ENCODE results near the gene CDK7. TPM values are rescaled to one million over a fixed set of nuclear protein-coding genes. Genes with fewer than 3 reads are reported as not detected.

Gene CDK7
- 68.4 and 86.3 TPM in 2 replicates for total RNA-seq

DNA sequence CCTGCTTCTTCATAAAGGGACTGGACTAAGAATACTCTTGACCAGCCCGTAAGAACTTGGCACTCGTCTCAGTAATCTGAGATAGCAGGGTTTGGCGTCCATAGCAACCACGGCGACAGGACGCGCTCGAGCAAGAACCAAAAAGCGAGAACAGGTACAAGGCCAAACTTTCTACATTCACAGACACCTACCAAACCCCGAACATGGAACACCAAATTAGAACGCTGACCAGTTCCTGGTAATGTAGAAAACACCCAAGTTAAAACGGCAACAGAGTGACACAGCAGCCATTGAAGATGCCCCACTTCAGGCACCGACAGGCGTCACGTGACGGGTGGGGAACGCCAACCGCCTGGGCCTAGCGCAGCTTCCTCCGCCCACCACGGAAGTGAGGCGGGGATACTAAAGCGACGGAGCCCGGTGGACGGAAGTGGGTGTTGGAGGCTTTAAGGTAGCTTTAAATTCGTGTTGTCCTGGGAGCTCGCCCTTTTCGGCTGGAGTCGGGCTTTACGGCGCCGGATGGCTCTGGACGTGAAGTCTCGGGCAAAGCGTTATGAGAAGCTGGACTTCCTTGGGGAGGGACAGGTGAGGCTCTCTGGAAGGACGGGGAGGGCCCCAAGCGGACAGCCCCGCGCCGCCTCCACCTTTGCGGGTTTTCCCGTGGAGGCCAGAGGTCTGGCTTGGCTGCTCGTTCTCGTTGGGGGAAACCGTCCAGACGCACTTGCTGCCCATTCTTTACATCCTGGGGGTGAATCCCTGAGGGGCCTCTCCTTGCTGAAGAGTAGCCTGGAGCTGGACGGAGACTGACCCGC, at the start of gene CDK7:
CDK7 (plus strand) TSS at position 430 of the 812 bp plus-strand sequence; CDS start at position 520, 90 bp downstream.

DNA sequence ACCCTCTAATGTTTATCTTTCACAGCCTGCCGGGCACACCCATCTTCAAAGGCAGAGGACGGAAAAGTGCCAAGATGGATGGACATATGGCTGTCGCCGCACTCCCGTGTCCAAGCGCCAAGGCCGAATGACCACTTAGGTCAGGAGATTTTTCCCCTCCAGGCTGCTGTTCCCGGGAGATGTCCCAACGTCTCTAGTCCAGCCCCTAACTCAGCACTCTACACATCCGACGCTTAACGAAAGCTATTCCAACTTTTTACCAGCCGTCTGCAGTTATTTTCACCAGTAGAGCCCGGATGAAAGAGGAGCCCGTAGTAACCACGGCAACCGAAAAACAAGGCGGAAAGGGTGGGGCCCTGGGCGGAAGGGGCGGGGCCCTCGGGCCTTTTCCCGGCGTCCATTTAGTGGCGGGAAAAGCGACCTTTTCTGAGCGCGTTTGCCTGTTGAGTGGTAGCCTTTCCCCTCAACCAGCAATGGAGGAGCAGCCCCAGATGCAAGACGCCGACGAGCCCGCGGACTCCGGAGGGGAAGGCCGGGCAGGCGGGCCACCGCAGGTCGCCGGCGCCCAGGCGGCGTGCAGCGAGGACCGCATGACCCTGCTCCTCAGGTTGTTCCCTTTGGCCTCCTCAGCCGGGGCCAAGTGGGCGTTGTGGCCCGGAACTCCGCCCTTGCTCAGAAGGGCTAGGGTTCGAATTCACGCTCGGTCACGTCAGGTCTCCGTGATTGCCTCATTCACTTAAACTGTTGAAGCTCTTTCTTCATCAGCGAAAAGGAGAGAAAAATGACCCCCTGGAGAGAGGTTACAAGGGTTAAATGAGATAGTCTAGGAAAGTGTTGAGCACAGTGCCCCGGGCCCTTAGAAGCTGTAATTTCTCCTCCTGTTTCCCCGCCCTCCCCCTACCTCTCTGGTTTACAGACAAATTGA, 45.3 kb upstream of the CDK7 start, which contains the start of gene CENPH:
CENPH (plus strand) TSS at position 422 of the 925 bp plus-strand sequence; CDS start at position 474, 52 bp downstream.

Other genes with a start within 250 kb of the CDK7 start
- gene SLC30A5, start 140.9 kb upstream of the CDK7 start, total RNA-seq: 57.4 and 62.8 TPM in 2 replicates
- gene CCNB1, start 67.7 kb upstream of the CDK7 start, total RNA-seq: 197 and 281 TPM in 2 replicates
- 18.4 and 21.1 TPM in 2 replicates for gene CENPH, start 45.3 kb upstream of the CDK7 start, total RNA-seq
- gene CCDC125, start 97.9 kb downstream of the CDK7 start, total RNA-seq: 6.9 and 7.1 TPM in 2 replicates
- gene AK6, start 134.6 kb downstream of the CDK7 start, total RNA-seq: 40.8 and 41.2 TPM in 2 replicates
- gene TAF9, start 134.6 kb downstream of the CDK7 start, total RNA-seq: 104 and 108 TPM in 2 replicates
- 24.7 and 27.6 TPM in 2 replicates for gene RAD17, start 134.9 kb downstream of the CDK7 start, total RNA-seq
- gene MARVELD2, start 180.2 kb downstream of the CDK7 start, total RNA-seq: 4.9 and 8.9 TPM in 2 replicates

Measured in thoracic aorta endothelial cell (primary cell).